ENCODE results near the gene HSPA2.

HSPA2 gene

DNA sequence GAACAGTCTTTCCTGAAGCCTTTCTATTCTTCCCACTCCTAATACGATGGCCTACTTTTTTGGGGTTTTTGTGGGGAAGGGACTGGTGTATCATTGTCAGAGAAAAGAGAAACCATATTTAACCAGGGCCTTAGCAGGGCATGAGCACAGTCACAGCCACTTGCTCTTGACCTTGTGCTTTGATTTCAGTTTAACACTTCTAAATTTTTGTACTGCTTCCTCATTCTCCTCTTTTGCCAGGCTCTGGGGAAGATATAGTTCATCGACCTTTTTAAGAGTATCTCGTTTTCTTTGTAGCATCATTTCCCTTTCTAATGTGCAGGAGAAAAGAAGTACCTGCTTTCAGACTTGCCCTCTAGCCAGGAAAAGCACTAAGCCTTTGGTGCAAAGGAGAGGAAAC is 33.8 kb upstream of the HSPA2 start:
- TF ChIP-seq, protein P1, sequence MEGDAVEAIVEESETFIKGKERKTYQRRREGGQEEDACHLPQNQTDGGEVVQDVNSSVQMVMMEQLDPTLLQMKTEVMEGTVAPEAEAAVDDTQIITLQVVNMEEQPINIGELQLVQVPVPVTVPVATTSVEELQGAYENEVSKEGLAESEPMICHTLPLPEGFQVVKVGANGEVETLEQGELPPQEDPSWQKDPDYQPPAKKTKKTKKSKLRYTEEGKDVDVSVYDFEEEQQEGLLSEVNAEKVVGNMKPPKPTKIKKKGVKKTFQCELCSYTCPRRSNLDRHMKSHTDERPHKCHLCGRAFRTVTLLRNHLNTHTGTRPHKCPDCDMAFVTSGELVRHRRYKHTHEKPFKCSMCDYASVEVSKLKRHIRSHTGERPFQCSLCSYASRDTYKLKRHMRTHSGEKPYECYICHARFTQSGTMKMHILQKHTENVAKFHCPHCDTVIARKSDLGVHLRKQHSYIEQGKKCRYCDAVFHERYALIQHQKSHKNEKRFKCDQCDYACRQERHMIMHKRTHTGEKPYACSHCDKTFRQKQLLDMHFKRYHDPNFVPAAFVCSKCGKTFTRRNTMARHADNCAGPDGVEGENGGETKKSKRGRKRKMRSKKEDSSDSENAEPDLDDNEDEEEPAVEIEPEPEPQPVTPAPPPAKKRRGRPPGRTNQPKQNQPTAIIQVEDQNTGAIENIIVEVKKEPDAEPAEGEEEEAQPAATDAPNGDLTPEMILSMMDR (conservative IDR thresholded peaks at IDR 0.05; ENCODE audit: low read depth, low read length) = no peak
- peak overlapping the region; percentile 97; the same call in 1 of the 2 replicates for H3K9ac ChIP-seq
- peak overlapping the region; percentile 98 for H3K27ac ChIP-seq
- no peaks in the 10 kb centered on the region for H4K20me1 ChIP-seq (ENCODE audit: insufficient read depth)
- no peaks in the 10 kb centered on the region for H3K36me3 ChIP-seq (ENCODE audit: insufficient read depth)
- peaks cover 81% of the 10 kb centered on the region for H3K79me2 ChIP-seq (ENCODE audit: insufficient read depth, low read depth)
- no peak overlapping the region for H3K4me3 ChIP-seq (IDR thresholded peaks at IDR 0.05; ENCODE audit: insufficient read depth, low read depth, low read length)
- H3K4me2 ChIP-seq = peak overlapping the region; percentile 71
- peaks cover 56% of the 10 kb centered on the region for H3K4me1 ChIP-seq (ENCODE audit: low read depth, poor library complexity, severe bottlenecking)
- no peak overlapping the region for H2AFZ ChIP-seq (ENCODE audit: low read depth)
- no peaks in the 10 kb centered on the region for H3K27me3 ChIP-seq (ENCODE audit: insufficient read depth, low read depth)

DNA sequence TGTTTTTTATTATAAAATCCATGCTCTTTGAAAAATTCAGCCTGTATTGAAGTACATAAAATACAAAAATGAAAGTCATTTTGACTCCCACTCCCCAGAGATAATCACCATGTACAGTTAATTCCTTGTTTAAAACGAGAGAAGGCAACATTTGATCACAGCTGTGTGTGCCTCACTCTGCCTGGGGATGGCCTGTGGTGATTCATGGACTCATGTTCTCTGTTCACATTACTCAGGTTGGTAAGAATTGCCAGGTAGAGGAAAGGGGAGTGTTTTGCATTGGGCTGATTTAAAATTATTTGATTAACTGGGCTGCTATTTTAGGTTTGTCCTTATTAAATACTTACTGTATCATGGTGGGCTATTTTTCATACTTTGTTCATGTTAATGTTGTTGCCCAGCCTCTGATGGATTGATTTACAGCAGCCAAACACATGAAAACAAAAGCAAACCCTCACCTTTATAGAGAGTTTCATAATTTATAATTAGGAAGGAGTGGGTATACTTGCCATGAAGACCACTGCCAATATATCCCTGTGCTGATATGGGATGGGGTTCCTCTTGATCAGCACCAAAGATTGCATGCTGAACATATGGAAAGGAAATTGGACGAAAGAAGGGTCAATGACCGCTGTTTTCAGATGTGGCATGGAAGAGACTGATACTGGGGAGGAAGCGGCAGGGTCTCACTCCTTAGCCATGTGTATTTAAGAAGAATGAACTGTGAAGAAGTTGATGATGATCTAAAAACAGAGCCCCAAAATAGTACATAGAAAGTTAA is 33.0 kb upstream of the HSPA2 start:
- no peak overlapping the region for H3K4me3 ChIP-seq (IDR thresholded peaks at IDR 0.05; ENCODE audit: insufficient read depth, low read depth, low read length)

DNA sequence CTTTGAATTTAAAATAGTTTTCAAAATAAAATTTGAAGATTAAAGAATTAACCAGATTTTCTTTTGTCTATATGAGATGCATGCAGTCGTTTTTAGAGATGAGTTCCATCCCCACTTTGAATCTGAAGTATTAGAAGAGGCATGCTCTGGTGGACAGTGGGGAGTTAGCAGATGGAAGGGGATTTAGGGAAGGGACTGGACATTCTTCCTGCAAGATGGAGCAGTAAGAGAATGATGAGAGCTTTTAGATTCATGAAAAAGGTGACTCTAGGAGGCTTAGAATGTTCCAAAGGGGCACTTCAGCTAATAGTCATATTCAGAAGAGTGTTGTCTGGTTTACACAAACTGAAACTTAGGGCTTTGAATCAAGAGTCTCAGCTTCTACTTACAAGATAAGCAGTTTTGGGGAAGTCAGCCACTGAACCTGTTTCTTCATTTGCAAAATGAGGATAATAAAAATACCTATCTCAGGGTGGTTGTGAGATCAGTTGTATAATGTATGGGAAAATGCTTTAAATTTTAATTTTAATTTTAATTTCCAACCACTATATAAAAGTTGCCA is 32.2 kb upstream of the HSPA2 start:
- Histone ChIP-seq H3K79me2 (ENCODE audit: insufficient read depth, low read depth) (peaks cover 81% of the 10 kb centered on the region), H3K27ac (peak overlapping the region; percentile 98), H3K4me1 (ENCODE audit: low read depth, poor library complexity, severe bottlenecking) (peaks cover 67% of the 10 kb centered on the region), H3K4me2 (peak overlapping the region; percentile 71), H3K4me3 (IDR thresholded peaks at IDR 0.05; ENCODE audit: insufficient read depth, low read depth, low read length) (no peak overlapping the region), H3K9ac (peak overlapping the region; percentile 24; the same call in 1 of the 2 replicates), H3K36me3 (ENCODE audit: insufficient read depth) (no peaks in the 10 kb centered on the region), H4K20me1 (ENCODE audit: insufficient read depth) (no peaks in the 10 kb centered on the region), H2AFZ (ENCODE audit: low read depth) (no peak overlapping the region), H3K27me3 (ENCODE audit: insufficient read depth, low read depth) (no peaks in the 10 kb centered on the region)
- TF ChIP-seq, protein P1 (conservative IDR thresholded peaks at IDR 0.05; ENCODE audit: low read depth, low read length) = no peak

More for the DNA sequence above, 33.0 kb upstream of the HSPA2 start:
- Histone ChIP-seq H3K79me2 (ENCODE audit: insufficient read depth, low read depth) (peaks cover 81% of the 10 kb centered on the region), H3K27me3 (ENCODE audit: insufficient read depth, low read depth) (no peaks in the 10 kb centered on the region), H3K4me1 (ENCODE audit: low read depth, poor library complexity, severe bottlenecking) (peaks cover 61% of the 10 kb centered on the region), H3K4me2 (peak overlapping the region; percentile 71), H2AFZ (ENCODE audit: low read depth) (no peak overlapping the region), H3K36me3 (ENCODE audit: insufficient read depth) (no peaks in the 10 kb centered on the region), H4K20me1 (ENCODE audit: insufficient read depth) (no peaks in the 10 kb centered on the region), H3K9ac (peak overlapping the region; percentile 24; the same call in 1 of the 2 replicates), H3K27ac (peak overlapping the region; percentile 98)
- TF ChIP-seq, protein P1 (conservative IDR thresholded peaks at IDR 0.05; ENCODE audit: low read depth, low read length) = no peak

DNA sequence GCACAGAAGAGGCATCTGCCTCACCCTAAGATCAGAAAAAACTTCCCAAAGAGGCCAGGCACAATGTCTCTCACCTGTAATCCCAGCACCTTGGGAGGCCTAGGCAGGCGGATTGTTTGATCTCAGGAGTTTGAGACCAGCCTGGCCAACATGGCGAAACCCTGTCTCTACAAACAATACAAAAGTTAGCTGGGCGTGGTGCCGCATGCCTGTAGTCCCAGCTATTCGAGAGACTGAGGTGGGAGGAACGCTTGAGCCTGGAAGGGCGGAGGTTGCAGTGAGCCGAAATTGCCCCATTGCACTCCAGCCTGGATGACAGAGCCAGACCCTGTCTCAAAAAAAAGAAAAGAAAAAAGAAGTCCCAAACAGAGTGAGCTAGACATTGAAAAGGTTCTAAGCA is 31.5 kb upstream of the HSPA2 start:
- no peak overlapping the region for H2AFZ ChIP-seq (ENCODE audit: low read depth)
- H3K36me3 ChIP-seq (ENCODE audit: insufficient read depth) = no peaks in the 10 kb centered on the region
- H3K79me2 ChIP-seq (ENCODE audit: insufficient read depth, low read depth) = peaks cover 88% of the 10 kb centered on the region
- no peak overlapping the region for H3K4me3 ChIP-seq (IDR thresholded peaks at IDR 0.05; ENCODE audit: insufficient read depth, low read depth, low read length)
- no peaks in the 10 kb centered on the region for H3K27me3 ChIP-seq (ENCODE audit: insufficient read depth, low read depth)
- H3K9ac ChIP-seq = no peak overlapping the region
- peaks cover 70% of the 10 kb centered on the region for H3K4me1 ChIP-seq (ENCODE audit: low read depth, poor library complexity, severe bottlenecking)
- TF ChIP-seq, protein P1 (conservative IDR thresholded peaks at IDR 0.05; ENCODE audit: low read depth, low read length) = no peak
- no peaks in the 10 kb centered on the region for H4K20me1 ChIP-seq (ENCODE audit: insufficient read depth)
- H3K4me2 ChIP-seq = peak overlapping the region; percentile 71
- H3K27ac ChIP-seq = peak overlapping the region; percentile 98; the same call in 1 of the 2 replicates

Measured in KMS-11 (cell line).